GM23248 (cell line): ENCODE measurements around the gene SH3TC1. TPM values are rescaled to one million over a fixed set of nuclear protein-coding genes. Genes with fewer than 3 reads are reported as not detected.
A peak's percentile ranks its signal among the peaks of the same experiment; 100 is the strongest.

Experiments
- DNase-seq: peaks from one replicate; pipeline ENCODE4 v3.0.0-alpha.2; 2015
- H2AFZ ChIP-seq: fragments of 200-600 bp; sonication (generic); 2 replicates; pipeline ENCODE4 v1.6.1; 2016; ENCODE audit warnings: antibody characterized with exemption
- H3F3A ChIP-seq: fragments of 200-600 bp; sonication (generic); 2 replicates; pipeline ENCODE4 v1.6.1; 2016; ENCODE audit warnings: mild to moderate bottlenecking, antibody characterized with exemption, mixed run types; ENCODE audit not compliant: insufficient read depth
- H3K27ac ChIP-seq: fragments of 200-600 bp; sonication (generic); 2 replicates; pipeline ENCODE4 v1.5.1; 2016; ENCODE audit warnings: mild to moderate bottlenecking
- H3K27me3 ChIP-seq: fragments of 200-600 bp; sonication (generic); replicated peaks from 2 replicates; pipeline ENCODE4 v1.6.1; 2016; ENCODE audit warnings: mild to moderate bottlenecking; ENCODE audit not compliant: insufficient read depth
- H3K36me3 ChIP-seq: fragments of 200-600 bp; sonication (generic); 2 replicates; pipeline ENCODE4 v1.6.1; 2016; ENCODE audit warnings: low read depth, mild to moderate bottlenecking
- H3K4me1 ChIP-seq: fragments of 200-600 bp; sonication (generic); 2 replicates; pipeline ENCODE4 v1.6.1; 2016; ENCODE audit warnings: mild to moderate bottlenecking; ENCODE audit not compliant: insufficient read depth
- H3K4me2 ChIP-seq: fragments of 200-600 bp; sonication (generic); one replicate; pipeline ENCODE4 v1.6.1; 2016; ENCODE audit warnings: mild to moderate bottlenecking; ENCODE audit not compliant: unreplicated experiment
- H3K4me3 ChIP-seq: fragments of 200-600 bp; sonication (generic); 2 replicates; pipeline ENCODE4 v1.5.1; 2016; ENCODE audit warnings: mild to moderate bottlenecking
- H3K79me2 ChIP-seq: fragments of 200-600 bp; sonication (generic); 2 replicates; pipeline ENCODE4 v1.6.1; 2016; ENCODE audit warnings: mild to moderate bottlenecking; ENCODE audit not compliant: insufficient read depth
- H3K9ac ChIP-seq: fragments of 200-600 bp; sonication (generic); 2 replicates; pipeline ENCODE4 v1.6.1; 2016; ENCODE audit warnings: mild to moderate bottlenecking
- H3K9me2 ChIP-seq: fragments of 200-600 bp; sonication (generic); 2 replicates; pipeline ENCODE4 v1.6.1; 2016; ENCODE audit warnings: mixed run types, mild to moderate bottlenecking, moderate library complexity; ENCODE audit not compliant: insufficient read depth
- H3K9me3 ChIP-seq: fragments of 200-600 bp; sonication (generic); one replicate; pipeline ENCODE4 v1.6.1; 2017; ENCODE audit warnings: low read depth
- H4K20me1 ChIP-seq: fragments of 200-600 bp; sonication (generic); 2 replicates; pipeline ENCODE4 v1.6.0; 2016; ENCODE audit not compliant: insufficient read depth
- EZH2 ChIP-seq: fragments of 200-600 bp; sonication (generic); IDR thresholded peaks from 2 replicates; pipeline ENCODE4 v1.6.1; 2018; ENCODE audit warnings: antibody characterized with exemption, mild to moderate bottlenecking; ENCODE audit not compliant: insufficient read depth, poor library complexity, severe bottlenecking
- EZH2phosphoT487 ChIP-seq: fragments of 200-600 bp; sonication (generic); IDR thresholded peaks from 2 replicates; pipeline ENCODE4 v1.6.1; 2018; ENCODE audit warnings: antibody characterized with exemption, moderate library complexity, mild to moderate bottlenecking, low read depth; ENCODE audit not compliant: insufficient read depth
- WGBS, 2 experiments: methylation state at CpG; one replicate each; pipeline ENCODE4 v1.1.6; 2015 to 2017; ENCODE audit warnings: low lambda C conversion rate in 2 of 2, low coverage in 1 of 2; ENCODE audit errors: missing lambda C conversion rate in 2 of 2; 5-methylcytosine and 5-hydroxymethylcytosine counted together
- in situ Hi-C: fragments of 300-500 bp; cut with MboI; formaldehyde crosslinking; loops from 2 replicates; pipeline ENCODE4 v1.15.0; 2020
- polyA plus RNA-seq: library from polyadenylated mRNA; unstranded; fragments of >200 nt; fragmentation: Nextera tagmentation; extraction: Ambion mirVana; gene quantifications from 2 replicates; pipeline ENCODE4 v1.2.1, GENCODE V29; 2016
- total RNA-seq: library from RNA; depleted of rRNA; stranded (reverse); fragments of >200 nt; shearing (Covaris generic); gene quantifications from 2 replicates; pipeline ENCODE4 v1.2.3, GENCODE V29; 2014

The SH3TC1 gene
- total and polyA plus RNA-seq, 2 experiments from 2014 or later: 2.3 to 6.5 TPM

GRCh38 chr4:8219236-8219635 lies 20.1 kb downstream of the SH3TC1 start:
- Histone ChIP-seq H3K9ac (no peak overlapping the region), H3K27ac (no peak overlapping the region), H3K36me3 (no peaks in the 10 kb centered on the region), H3F3A (peaks cover 25% of the 10 kb centered on the region), H3K79me2 (no peaks in the 10 kb centered on the region), H3K27me3 (no peaks in the 10 kb centered on the region), H3K4me3 (no peak overlapping the region), H3K4me1 (peaks cover 17% of the 10 kb centered on the region), H3K9me3 (no peaks in the 10 kb centered on the region), H3K4me2 (no peak overlapping the region), H3K9me2 (no peaks in the 10 kb centered on the region), H2AFZ (no peak overlapping the region), H4K20me1 (no peaks in the 10 kb centered on the region)
- TF ChIP-seq EZH2: no peak
- TF ChIP-seq EZH2phosphoT487: no peak
- in situ Hi-C loops: no loop called here
- no peak for DNase-seq
- 50 to 60% methylated on average over 13 to 21 of the region's 21 CpGs for WGBS, 2 experiments

DNA sequence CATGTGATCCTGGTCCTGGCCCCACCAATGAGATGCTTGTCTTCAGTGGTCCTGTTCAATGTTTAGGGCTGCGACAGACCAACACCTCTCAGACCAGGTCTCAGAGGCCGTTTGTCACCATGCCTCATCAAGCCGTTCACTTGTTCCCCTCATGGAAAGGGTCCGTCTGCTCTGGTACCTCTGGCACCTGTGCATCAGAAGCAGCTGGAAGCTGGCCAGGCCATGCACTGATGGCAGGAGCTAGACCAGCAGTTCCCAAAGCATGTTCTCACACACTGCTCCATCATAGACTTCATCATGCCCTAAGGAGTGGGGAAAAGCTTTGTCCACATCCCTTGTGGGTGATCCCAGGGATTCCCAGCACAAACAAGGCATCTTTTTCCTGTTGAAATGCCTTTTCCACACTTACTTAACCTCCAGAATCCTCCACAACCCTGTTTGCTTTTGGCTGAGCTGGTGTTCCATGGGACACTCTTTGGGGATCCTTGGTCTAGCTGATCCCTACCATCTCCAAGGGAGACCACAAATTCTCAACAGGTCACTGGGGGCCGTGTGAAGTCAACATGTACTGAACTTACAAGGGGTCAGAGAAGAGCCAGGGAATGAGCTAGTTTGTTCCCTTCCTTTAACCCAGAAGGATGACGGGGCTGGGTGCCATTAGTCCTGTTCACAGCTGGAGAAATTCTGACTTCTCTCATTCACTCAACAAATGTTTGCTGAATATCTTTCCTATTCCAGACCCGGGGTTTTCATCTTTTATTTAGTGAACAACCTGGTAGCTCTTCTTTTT lies 21.8 kb downstream of the SH3TC1 start:
- Histone ChIP-seq H3K9me3 (no peaks in the 10 kb centered on the region), H3K4me1 (peaks cover 9% of the 10 kb centered on the region), H3F3A (peaks cover 18% of the 10 kb centered on the region), H3K27me3 (no peaks in the 10 kb centered on the region), H3K4me2 (peak overlapping the region; percentile 18), H4K20me1 (no peaks in the 10 kb centered on the region), H3K36me3 (no peaks in the 10 kb centered on the region), H2AFZ (no peak overlapping the region), H3K27ac (no peak overlapping the region), H3K9me2 (no peaks in the 10 kb centered on the region), H3K9ac (no peak overlapping the region), H3K79me2 (no peaks in the 10 kb centered on the region), H3K4me3 (no peak overlapping the region)
- TF ChIP-seq EZH2phosphoT487: no peak
- no peak for TF ChIP-seq EZH2
- WGBS, 2 experiments: 79 to 83% methylated on average over 7 of the region's 7 CpGs
- no peak for DNase-seq
- in situ Hi-C loops: no loop called here

DNA sequence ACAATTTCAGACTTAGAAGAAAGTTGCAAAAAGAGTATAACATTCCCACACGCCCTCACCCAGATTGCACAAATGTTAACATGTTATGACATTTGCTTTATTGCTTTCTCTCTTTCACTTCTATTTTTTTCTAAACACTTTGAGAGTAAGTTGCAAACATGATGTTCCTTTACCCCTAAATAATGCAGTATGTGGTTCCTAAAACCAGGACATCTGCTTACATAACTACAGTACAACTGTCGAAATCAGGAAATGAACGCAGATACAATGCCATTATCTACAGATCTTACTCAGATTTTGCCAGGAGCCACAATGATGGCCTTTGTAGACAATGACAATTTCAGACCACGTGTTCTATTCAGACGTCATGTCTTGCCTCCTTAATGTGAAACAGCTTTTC lies 22.4 kb downstream of the SH3TC1 start:
- peaks cover 9% of the 10 kb centered on the region for H3K4me1 ChIP-seq
- no peaks in the 10 kb centered on the region for H3K79me2 ChIP-seq
- no peaks in the 10 kb centered on the region for H4K20me1 ChIP-seq
- peak overlapping the region; percentile 27; the same call in 1 of the 2 replicates for H3K27ac ChIP-seq
- in situ Hi-C loops: no loop called here
- H3K36me3 ChIP-seq: no peaks in the 10 kb centered on the region
- peak overlapping the region; percentile 18 for H3K4me2 ChIP-seq
- TF ChIP-seq EZH2phosphoT487: no peak
- no peak for TF ChIP-seq EZH2
- H3F3A ChIP-seq: peaks cover 18% of the 10 kb centered on the region
- H3K9me2 ChIP-seq: no peaks in the 10 kb centered on the region
- H3K27me3 ChIP-seq: no peaks in the 10 kb centered on the region
- peak; percentile 77 for DNase-seq
- H3K4me3 ChIP-seq: no peak overlapping the region
- 24 to 25% methylated on average over 5 of the region's 5 CpGs for WGBS, 2 experiments
- H3K9ac ChIP-seq: no peak overlapping the region
- H2AFZ ChIP-seq: no peak overlapping the region
- H3K9me3 ChIP-seq: no peaks in the 10 kb centered on the region

DNA sequence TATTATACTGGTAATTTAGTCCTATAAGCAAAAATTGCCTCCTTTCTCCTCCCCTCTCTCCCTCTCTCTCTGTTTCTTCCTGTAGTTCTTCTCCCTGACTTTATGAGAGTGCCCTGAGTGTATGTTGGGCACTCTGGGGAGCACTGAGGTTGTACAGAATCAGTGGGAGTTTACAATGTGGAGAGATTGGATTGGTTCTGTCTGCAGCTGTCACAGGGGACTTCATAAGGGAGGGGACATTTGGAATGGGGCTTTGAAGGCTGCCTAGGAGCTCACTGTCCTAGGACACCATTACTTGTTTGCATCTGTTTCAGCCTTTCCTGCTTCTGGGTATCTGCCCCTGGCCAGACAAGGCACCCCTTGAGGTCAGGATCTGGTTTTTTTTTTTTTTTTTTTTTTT lies 22.9 kb downstream of the SH3TC1 start:
- Histone ChIP-seq H3K4me3 (no peak overlapping the region), H3F3A (peaks cover 18% of the 10 kb centered on the region), H4K20me1 (no peaks in the 10 kb centered on the region), H3K79me2 (no peaks in the 10 kb centered on the region), H3K4me2 (peak overlapping the region; percentile 18), H2AFZ (no peak overlapping the region), H3K27me3 (no peaks in the 10 kb centered on the region), H3K27ac (peak overlapping the region; percentile 27), H3K4me1 (peaks cover 9% of the 10 kb centered on the region), H3K9me3 (no peaks in the 10 kb centered on the region), H3K36me3 (no peaks in the 10 kb centered on the region), H3K9me2 (no peaks in the 10 kb centered on the region), H3K9ac (peak overlapping the region; percentile 20; the same call in 1 of the 2 replicates)
- TF ChIP-seq EZH2 (no peak), EZH2phosphoT487 (no peak)
- DNase-seq: no peak
- in situ Hi-C loops: no loop called here
